Common myeloid progenitor, CD34-positive (primary cell): ENCODE data around the gene SEMA6B.
A peak's percentile ranks its signal among the peaks of the same experiment; 100 is the strongest.

ENCODE experiments used
- CTCF ChIA-PET: fragments of 350-600 bp; sonication (Branson Sonifier 250); formaldehyde crosslinking; loops from one replicate; lab custom pipeline; 2021; ENCODE audit warnings: antibody characterized with exemption; lab: Charles Lee
- POLR2A ChIA-PET: fragments of 350-600 bp; sonication (Branson Sonifier 250); formaldehyde crosslinking; loops from one replicate; lab custom pipeline; 2021; ENCODE audit warnings: antibody characterized with exemption; lab: Charles Lee
- DNase-seq, 3 donors: peaks; one replicate each; pipeline versions ENCODE4 v3.0.0 to v3.0.0-alpha.2; 2013
- H3K27ac ChIP-seq, 2 experiments: 1 replicate in 1 of 2; 2 replicates in 1 of 2; pipeline ENCODE4 v1.7.0; 2013; ENCODE audit warnings: inconsistent platforms in 2 of 2, low read length in 2 of 2, mild to moderate bottlenecking in 2 of 2, low read depth in 1 of 2, moderate library complexity in 1 of 2; ENCODE audit not compliant: severe bottlenecking in 2 of 2, insufficient read depth in 1 of 2, poor library complexity in 1 of 2
- H3K27me3 ChIP-seq, 5 experiments: replicated peaks in 2 of 5; 1 replicate in 3 of 5; 2 replicates in 2 of 5; pipeline versions ENCODE4 v1.6.1 to v1.7.0; 2013; ENCODE audit warnings: low read length in 4 of 5, mild to moderate bottlenecking in 2 of 5, moderate library complexity in 2 of 5, inconsistent platforms in 1 of 5; ENCODE audit not compliant: insufficient read depth in 5 of 5, control insufficient read depth in 4 of 5
- H3K36me3 ChIP-seq, 4 experiments: 1 replicate in 2 of 4; 2 replicates in 2 of 4; pipeline versions ENCODE4 v1.6.1 to v1.7.0; 2013; ENCODE audit warnings: low read length in 3 of 4, control low read depth in 1 of 4, mild to moderate bottlenecking in 1 of 4; ENCODE audit not compliant: control insufficient read depth in 4 of 4, insufficient read depth in 4 of 4
- H3K4me1 ChIP-seq, 4 experiments: 1 replicate in 3 of 4; 2 replicates in 1 of 4; pipeline versions ENCODE4 v1.6.1 to v1.7.1; 2013; ENCODE audit warnings: low read length in 3 of 4, mild to moderate bottlenecking in 3 of 4, control low read depth in 1 of 4, inconsistent platforms in 1 of 4, moderate library complexity in 1 of 4; ENCODE audit not compliant: control insufficient read depth in 4 of 4, insufficient read depth in 4 of 4; ENCODE audit errors: control extremely low read depth in 1 of 4
- H3K4me3 ChIP-seq, 7 experiments: 1 replicate in 4 of 7; 2 replicates in 3 of 7; pipeline versions ENCODE4 v1.5.1 to v1.7.0; 2013; ENCODE audit warnings: mild to moderate bottlenecking in 7 of 7, low read length in 6 of 7, moderate library complexity in 6 of 7, inconsistent platforms in 2 of 7, low read depth in 2 of 7, control low read depth in 1 of 7; ENCODE audit not compliant: insufficient read depth in 4 of 7, control insufficient read depth in 1 of 7; ENCODE audit errors: extremely low read depth in 1 of 7
- H3K9me3 ChIP-seq, 5 experiments: 1 replicate in 4 of 5; 2 replicates in 1 of 5; pipeline versions ENCODE4 v1.6.1 to v1.7.1; 2013; ENCODE audit warnings: low read length in 4 of 5, mild to moderate bottlenecking in 2 of 5, inconsistent platforms in 1 of 5, low read depth in 1 of 5, moderate library complexity in 1 of 5; ENCODE audit not compliant: control insufficient read depth in 4 of 5, insufficient read depth in 2 of 5; ENCODE audit errors: control extremely low read depth in 1 of 5
- WGBS: methylation state at CpG from one replicate; pipeline ENCODE4 v1.1.5; 2013; ENCODE audit not compliant: insufficient coverage; 5-methylcytosine and 5-hydroxymethylcytosine counted together

SEMA6B gene

GRCh38 chr19:4556597-4557127 lies 2.8 kb downstream of the SEMA6B start:
- DNase-seq, result no peak
- Histone ChIP-seq H3K9me3 (no peaks in the 10 kb centered on the region), H3K36me3 (no peaks in the 10 kb centered on the region), H3K4me1 (peaks cover 0 to 12% (median 5%) of the 10 kb centered on the region in 4 experiments), H3K4me3 (no peak overlapping the region), H3K27me3 (no peaks in the 10 kb centered on the region), H3K27ac (no peak overlapping the region)
- ChIA-PET POLR2A (no interaction called here), CTCF (interaction anchor here (0.8 to 1.3 kb wide), 5 partner anchors 10 to 80 kb away, joined by 3 read pairs; partner anchors contain the start of gene LRG1)
- 75% methylated on average over 17 of the region's 25 CpGs for WGBS

- H3K4me3 ChIP-seq, result no peak overlapping the region
- DNase-seq, result peak in 1 of 3 donors; percentile 27
- ChIA-PET CTCF (interaction anchor here (0.9 to 1.5 kb wide), 4 partner anchors 11 to 81 kb away, joined by 3 to 6 read pairs (median 4); no protein-coding TSS in a partner anchor), POLR2A (no interaction called here)
- H3K36me3 ChIP-seq, result no peaks in the 10 kb centered on the region
- no peak overlapping the region for H3K27ac ChIP-seq
- H3K27me3 ChIP-seq, result no peaks in the 10 kb centered on the region
- H3K4me1 ChIP-seq, result peaks cover 0 to 12% (median 5%) of the 10 kb centered on the region in 4 experiments
- no peaks in the 10 kb centered on the region for H3K9me3 ChIP-seq
- 86% methylated on average over 41 of the region's 43 CpGs for WGBS
These were observed 3.6 kb downstream of the SEMA6B start for GRCh38 chr19:4555657-4556561.

- no peaks in the 10 kb centered on the region for H3K36me3 ChIP-seq
- peaks cover 0 to 7% (median 3%) of the 10 kb centered on the region in 4 experiments for H3K4me1 ChIP-seq
- DNase-seq, result no peak
- H3K27me3 ChIP-seq, result no peaks in the 10 kb centered on the region
- no peak overlapping the region for H3K27ac ChIP-seq
- no peak overlapping the region for H3K4me3 ChIP-seq
- 100% methylated on average over 5 of the region's 7 CpGs for WGBS
- H3K9me3 ChIP-seq, result no peaks in the 10 kb centered on the region
- ChIA-PET CTCF (interaction anchor here (1.2 to 1.5 kb wide), 3 partner anchors 14 to 82 kb away, joined by 6 read pairs; partner anchors contain the start of gene PLIN5), POLR2A (interaction anchor here (0.9 kb wide), 1 partner anchor 82 kb away, joined by 3 read pairs; no protein-coding TSS in a partner anchor)
These were observed 4.8 kb downstream of the SEMA6B start for GRCh38 chr19:4554717-4555116.

GRCh38 chr19:4553775-4554174 lies 5.7 kb downstream of the SEMA6B start:
- no peaks in the 10 kb centered on the region for H3K27me3 ChIP-seq
- no peaks in the 10 kb centered on the region for H3K36me3 ChIP-seq
- CTCF ChIA-PET, result no interaction called here
- DNase-seq, result no peak
- 94% methylated on average over 3 of the region's 3 CpGs for WGBS
- no peak overlapping the region for H3K4me3 ChIP-seq
- no peaks in the 10 kb centered on the region for H3K9me3 ChIP-seq
- no peaks in the 10 kb centered on the region for H3K4me1 ChIP-seq
- POLR2A ChIA-PET, result no interaction called here
- H3K27ac ChIP-seq, result no peak overlapping the region

GRCh38 chr19:4553092-4553695 lies 6.3 kb downstream of the SEMA6B start:
- Histone ChIP-seq H3K4me3 (no peak overlapping the region), H3K27ac (no peak overlapping the region), H3K4me1 (no peaks in the 10 kb centered on the region), H3K27me3 (no peaks in the 10 kb centered on the region), H3K36me3 (no peaks in the 10 kb centered on the region), H3K9me3 (no peaks in the 10 kb centered on the region)
- CTCF ChIA-PET, result interaction anchor here (0.6 kb wide), 1 partner anchor 73 kb away, joined by 3 read pairs; no protein-coding TSS in a partner anchor
- POLR2A ChIA-PET, result no interaction called here
- no peak for DNase-seq

GRCh38 chr19:4552525-4552819 lies 7.0 kb downstream of the SEMA6B start:
- Histone ChIP-seq H3K4me1 (no peaks in the 10 kb centered on the region), H3K27ac (no peak overlapping the region), H3K4me3 (no peak overlapping the region), H3K27me3 (no peaks in the 10 kb centered on the region), H3K36me3 (no peaks in the 10 kb centered on the region), H3K9me3 (no peaks in the 10 kb centered on the region)
- ChIA-PET POLR2A (no interaction called here), CTCF (interaction anchor here (0.6 to 1.6 kb wide), 2 partner anchors 8 to 72 kb away, joined by 3 to 4 read pairs; partner anchors contain the start of gene SEMA6B)
- DNase-seq, result no peak
- WGBS, result 97% methylated on average over 18 of the region's 18 CpGs
